SK-MEL-5 (cell line): ENCODE measurements around the gene EHBP1. TPM values are rescaled to one million over a fixed set of nuclear protein-coding genes. Genes with fewer than 3 reads are reported as not detected.
A peak's percentile ranks its signal among the peaks of the same experiment; 100 is the strongest.

Experiments used
- DNase-seq: peaks from one replicate; pipeline ENCODE4 v3.0.0-alpha.2; 2016; ENCODE audit warnings: low read depth, low spot score
- in situ Hi-C: cut with HindIII; loops from 2 replicates; pipeline ENCODE4 v1.10.0; 2016; ENCODE audit warnings: low sequenced_read_pairs, high pct_unique_total_duplicates, low pct_unique_long_range_greater_than_20kb
- small RNA-seq, 2 experiments: library from RNA; depleted of rRNA; stranded (forward); fragments of <200 nt; gene quantifications; one replicate each; pipeline ENCODE3, GENCODE V24; 2014
- total RNA-seq: library from RNA; depleted of rRNA; stranded (reverse); fragments of >200 nt; shearing (Covaris generic); gene quantifications from 2 replicates; pipeline ENCODE4 v1.2.3, GENCODE V29; 2014; rRNA removed

EHBP1 gene
- total RNA-seq, 1 experiment from 2014 or later: 49.0 TPM

GRCh38 chr2:63078852-63079606, 373.5 kb downstream of the EHBP1 start:
- peak; percentile 87 for DNase-seq
- in situ Hi-C loops: no loop called here

GRCh38 chr2:63081404-63081803, 375.9 kb downstream of the EHBP1 start:
- peak; percentile 16 for DNase-seq
- in situ Hi-C loops: no loop called here

GRCh38 chr2:63086687-63087086, 381.2 kb downstream of the EHBP1 start:
- in situ Hi-C loops: no loop called here
- no peak for DNase-seq

- in situ Hi-C loops: no loop called here
- no peak for DNase-seq
These were observed 386.9 kb downstream of the EHBP1 start for GRCh38 chr2:63092401-63092800.

GRCh38 chr2:63092857-63093256, 387.3 kb downstream of the EHBP1 start:
- in situ Hi-C loops: no loop called here
- no peak for DNase-seq

- DNase-seq: no peak
- in situ Hi-C loops: no loop called here
These were observed 388.0 kb downstream of the EHBP1 start for GRCh38 chr2:63093502-63093901.

Small RNA genes lying within 50 kb of the gene (small RNA-seq; reads per million reads assigned to genes)
- 0 reads per million in 2 experiments for gene RF00019

Other genes with a start within 250 kb of the EHBP1 start
- gene TMEM17, start 199.5 kb upstream of the EHBP1 start, total RNA-seq: 8.0 and 9.3 TPM in 2 replicates